CD4-positive, alpha-beta T cell treated with Interleukin-6 at 100 ng/mL for 8 hours (primary cell): Measurements from ENCODE around the gene ZNRD2.
A peak's percentile ranks its signal among the peaks of the same experiment; 100 is the strongest.

Experiments used
- DNase-seq: peaks from one replicate; pipeline ENCODE4 v3.0.0-alpha.2; 2020; ENCODE audit warnings: mixed read lengths, low spot score

The ZNRD2 gene

GRCh38 chr11:65538232-65538914 lies 31.9 kb upstream of the ZNRD2 start:
- no peak for DNase-seq

GRCh38 chr11:65538915-65539743 lies 31.1 kb upstream of the ZNRD2 start:
- no peak for DNase-seq

- no peak for DNase-seq
These were observed 30.5 kb upstream of the ZNRD2 start for GRCh38 chr11:65539744-65540289.

DNA sequence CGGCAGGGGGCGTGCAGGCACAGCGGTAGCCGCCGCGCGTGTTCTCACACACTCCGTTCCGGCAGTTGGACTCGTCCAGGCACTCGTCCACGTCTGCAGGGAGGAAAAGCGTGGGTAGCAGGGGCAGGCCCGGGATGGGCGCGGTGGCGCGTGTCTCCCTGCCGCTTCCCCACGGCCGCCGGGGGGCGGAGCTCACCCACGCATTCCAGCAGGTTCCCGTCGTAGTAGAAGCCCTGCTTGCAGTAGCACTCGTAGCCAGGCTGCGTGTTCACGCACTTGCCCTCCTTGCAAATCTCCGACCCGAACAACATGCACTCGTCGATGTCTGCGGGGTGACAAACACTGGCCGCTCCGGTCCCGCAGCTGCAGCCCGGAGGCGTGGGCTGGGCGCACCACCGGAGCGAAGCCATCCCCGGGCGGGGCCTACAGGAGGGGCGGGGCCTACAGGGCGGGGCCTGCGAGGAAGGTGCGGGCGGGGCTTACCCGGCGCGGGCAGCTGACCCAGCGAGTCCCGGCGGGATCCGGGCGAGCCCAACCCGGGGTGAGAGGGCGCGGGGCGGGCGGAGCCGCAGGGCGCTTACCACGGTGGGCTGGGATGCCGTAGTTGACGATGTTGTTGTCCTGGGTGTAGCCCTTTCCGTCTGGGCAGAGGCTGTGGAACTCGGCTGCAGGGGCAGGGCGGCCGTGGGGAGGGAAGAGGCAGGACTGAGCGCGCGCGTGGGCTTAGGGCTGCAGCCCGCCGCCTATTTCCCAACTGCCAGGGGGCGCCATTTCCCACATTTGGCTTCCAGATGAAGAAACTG lies 29.8 kb upstream of the ZNRD2 start:
- DNase-seq = peak; percentile 86

DNA sequence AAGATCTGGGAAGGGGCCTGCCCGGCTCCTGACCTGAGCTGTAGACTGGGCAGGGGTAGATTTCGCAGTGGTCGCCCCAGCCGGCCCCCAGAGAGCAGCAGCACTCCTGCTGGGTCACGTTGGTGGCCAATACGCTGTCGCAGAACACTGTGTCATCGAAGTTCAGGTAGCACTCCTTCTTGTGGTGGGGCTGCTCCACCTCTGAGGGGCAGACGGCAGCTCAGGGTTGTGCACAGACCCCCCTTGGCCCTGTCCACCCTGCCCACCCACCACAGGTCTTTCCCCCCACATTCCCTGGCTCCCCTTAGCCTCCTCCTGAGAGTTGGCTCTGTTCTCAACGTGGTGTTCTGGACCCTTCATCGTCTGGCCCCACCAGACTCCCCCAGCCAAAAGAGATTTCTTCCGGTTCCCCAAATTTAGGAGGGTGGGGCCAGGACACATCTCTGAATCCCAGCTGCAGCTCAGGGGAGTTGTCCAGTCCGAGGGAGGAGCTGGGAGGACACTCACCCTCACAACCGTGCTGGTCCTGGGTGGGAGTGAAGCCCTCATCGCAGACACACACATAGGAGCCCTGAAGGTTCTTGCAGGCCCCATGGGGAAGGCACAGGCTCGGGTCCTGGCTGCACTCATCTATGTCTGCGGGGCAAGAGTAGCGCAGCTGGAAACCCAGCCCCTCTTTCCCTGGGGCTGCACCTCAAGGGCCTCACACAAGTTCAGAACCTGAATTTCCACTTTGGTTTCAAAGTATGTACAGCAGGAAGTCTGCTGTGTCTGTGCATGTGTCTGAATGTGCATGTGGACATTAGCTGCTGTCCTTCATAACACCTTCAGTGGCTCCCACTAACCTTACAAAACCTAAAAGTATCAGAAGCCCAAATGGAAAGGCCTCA lies 28.9 kb upstream of the ZNRD2 start:
- DNase-seq = no peak

- DNase-seq = no peak
These were observed 27.4 kb upstream of the ZNRD2 start for GRCh38 chr11:65542738-65543390.

GRCh38 chr11:65545853-65546216 lies 24.4 kb upstream of the ZNRD2 start:
- DNase-seq = no peak

DNA sequence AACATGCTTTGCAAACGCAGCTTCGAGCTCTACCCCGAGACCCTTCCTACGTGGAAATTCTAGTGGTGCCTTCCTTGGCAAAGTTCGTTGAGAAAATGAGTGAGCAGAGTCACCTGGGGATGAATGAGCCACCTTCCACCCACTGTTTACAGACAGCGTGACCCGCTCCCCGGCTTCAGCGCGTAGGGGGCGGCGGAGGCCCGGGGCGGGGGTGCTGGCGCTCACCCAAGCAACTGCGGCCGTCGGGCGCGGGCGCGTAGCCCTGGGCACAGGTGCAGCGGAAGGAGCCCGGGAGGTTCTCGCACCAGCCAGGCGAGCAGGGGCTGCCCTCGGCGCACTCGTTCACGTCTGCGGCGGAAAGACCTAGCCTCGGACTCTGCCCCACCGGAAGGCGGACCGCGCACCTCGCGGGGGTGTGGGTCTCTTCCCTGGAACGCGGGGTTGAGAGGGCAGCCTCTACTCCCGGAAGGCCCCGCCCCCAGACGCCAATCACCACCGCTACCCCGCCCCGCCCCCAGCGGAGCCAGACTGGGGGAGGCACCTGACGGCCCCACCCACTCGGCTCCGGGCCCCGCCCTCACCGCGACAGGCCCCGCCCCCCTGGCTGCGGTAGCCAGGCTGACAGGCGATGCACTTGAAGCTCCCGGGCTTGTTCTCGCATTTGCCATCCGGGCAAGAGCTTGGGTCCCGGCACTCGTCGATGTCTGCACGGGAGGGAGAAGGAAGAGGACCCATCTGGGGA lies 23.9 kb upstream of the ZNRD2 start:
- peak; percentile 97 for DNase-seq

DNA sequence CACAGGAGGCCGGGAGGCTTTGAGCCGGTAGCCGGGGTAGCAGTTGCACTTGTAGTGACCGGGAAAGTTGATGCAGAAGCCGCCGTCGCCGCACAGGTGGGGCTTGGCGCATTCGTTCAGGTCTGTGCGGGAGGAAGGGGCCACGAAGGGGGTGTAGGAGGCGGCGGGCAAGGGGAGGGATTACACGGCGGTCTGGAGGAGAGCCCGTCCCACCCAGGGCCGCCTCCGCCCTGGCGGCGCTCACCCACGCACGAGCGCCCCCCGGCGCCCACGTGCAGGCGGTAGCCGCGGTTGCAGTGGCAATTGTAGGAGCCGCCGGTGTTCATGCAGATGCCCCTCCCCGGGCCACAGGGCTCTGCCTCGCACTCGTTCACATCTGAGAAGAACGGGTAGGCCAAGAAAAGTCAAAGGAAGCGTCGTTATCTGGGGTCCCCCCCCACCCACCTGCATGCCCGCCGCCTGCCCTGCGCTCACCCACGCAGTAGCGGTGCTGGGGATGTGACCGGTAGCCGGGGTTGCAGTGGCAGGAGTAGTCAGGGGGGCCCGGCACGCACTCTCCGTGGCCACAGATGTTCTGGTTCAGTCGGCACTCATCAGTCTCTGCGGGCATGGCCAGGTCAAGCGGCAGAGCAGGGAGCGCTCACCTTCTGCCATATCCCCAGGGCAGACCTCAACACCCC lies 22.7 kb upstream of the ZNRD2 start:
- DNase-seq = peak; percentile 32

DNA sequence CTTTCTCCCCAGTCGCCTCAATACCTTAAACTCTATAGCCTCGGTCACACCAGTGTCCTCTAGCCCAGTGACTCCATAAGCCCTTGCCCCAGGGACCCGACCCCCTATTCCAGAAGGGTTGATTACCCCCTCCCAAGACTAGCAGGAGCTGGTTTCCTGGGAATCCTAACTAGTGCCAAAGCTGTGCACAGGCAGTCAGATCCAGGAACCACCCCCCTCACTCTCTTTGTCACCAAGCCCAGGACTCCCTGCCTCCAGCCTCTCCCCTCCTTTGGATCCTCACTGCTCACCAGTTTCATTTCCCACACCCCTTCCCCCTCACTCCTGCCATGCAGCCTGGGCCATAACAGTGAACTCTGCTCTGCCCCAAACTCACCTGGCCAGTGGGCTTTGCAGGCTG lies 21.9 kb upstream of the ZNRD2 start:
- DNase-seq = no peak

DNA sequence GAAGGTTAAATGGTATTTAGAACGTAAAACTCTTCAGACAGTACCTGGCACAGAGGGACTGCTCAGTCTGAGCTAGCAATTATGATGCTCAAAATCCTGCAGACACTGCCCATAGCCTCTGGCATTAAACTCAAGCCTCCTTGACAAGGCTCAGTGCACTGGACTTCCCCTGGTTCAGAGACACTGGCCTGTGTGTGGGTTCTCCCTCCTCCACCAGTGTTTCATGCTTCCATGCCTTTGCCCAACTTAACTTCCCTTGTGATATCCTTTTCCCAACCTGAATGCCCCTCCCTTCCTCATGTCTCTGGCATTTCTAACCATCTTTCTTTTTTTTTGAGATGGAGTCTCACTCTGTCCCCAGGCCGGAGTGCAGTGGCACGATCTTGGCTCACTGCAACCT lies 21.2 kb upstream of the ZNRD2 start:
- DNase-seq = no peak

- DNase-seq = peak; percentile 65
These were observed 18.5 kb upstream of the ZNRD2 start for GRCh38 chr11:65551572-65552387.

GRCh38 chr11:65552388-65552951 lies 17.8 kb upstream of the ZNRD2 start:
- DNase-seq = no peak

- DNase-seq = peak; percentile 88
These were observed 16.8 kb upstream of the ZNRD2 start for GRCh38 chr11:65553301-65554001.

DNA sequence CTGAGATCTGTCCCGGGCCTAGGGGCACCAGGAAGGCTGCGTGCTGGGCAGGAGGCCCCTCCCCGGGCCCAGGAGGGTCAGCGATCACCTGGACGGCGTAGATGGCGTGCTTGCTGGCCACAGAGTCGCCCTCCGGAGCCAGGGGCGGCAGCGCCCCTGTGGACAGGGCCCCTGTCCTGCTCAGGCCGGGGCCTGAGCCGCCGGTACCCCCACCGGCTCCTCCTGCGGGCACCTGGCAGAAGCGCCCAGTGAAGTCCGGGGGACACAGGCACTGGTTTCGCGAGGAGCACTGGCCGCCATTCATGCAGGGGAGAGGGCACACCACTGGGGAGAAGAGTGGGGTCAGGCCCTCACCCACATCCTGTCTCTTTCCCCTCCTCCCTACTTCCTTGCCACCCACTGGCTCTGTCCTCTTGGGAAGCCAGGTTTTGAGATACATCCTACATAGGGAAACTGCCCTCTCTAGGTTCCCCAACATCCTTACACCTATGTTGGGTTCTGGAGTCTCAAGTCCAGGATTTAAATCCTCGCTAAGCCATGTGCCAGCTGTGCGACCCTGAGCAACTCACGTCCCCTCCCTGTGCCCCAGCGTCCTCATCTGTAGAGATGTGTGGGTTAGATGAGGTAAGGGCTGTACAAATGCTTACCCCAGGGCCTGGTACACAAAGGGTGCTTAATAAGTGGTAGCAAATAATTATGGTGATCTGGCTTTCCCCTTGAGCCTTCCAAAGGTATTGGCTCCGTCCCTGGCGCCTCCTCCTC lies 16.0 kb upstream of the ZNRD2 start:
- no peak for DNase-seq

DNA sequence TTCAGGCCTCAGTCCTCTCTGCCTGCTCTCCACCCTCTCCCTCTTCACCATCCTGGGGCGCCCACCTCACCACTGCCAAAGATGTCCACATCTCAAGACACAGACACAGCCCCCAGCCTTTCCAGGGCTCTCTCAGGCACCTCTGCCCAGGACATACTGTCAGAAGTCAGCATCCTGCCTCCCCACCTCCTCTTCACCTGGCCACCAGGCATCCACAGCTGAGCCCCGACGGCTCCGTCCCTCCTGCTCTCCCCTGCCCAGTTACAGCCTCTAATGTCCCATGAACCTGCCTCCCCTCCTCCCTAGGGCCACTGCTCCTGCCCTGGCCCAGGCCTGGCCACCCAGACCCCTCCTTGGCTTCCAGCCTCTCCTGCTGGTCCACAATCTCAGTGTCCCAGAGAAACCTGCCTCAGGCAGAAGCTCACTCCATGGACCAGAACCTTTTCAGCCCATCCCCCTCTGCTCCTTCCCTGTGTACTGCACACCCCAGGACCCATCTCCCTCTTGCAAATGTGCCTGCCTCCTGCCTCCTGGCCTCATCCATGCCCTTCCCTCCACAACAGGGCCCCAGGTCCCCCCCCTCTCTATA lies 15.3 kb upstream of the ZNRD2 start:
- DNase-seq = no peak
